HG02610 (cell line): ENCODE measurements around the gene SSX7.
"Not testable (repeated sequence)": the region's sequence is repeated elsewhere in the genome, so short reads cannot be mapped to it uniquely, and the experiment has no call there.

Experiments used
- ATAC-seq: cut with Tn5 transposase; IDR thresholded peaks from one replicate; pipeline ENCODE4 v1.9.1; 2021; ENCODE audit warnings: mild to moderate bottlenecking, moderate library complexity; ENCODE audit not compliant: unreplicated experiment

Gene SSX7

DNA sequence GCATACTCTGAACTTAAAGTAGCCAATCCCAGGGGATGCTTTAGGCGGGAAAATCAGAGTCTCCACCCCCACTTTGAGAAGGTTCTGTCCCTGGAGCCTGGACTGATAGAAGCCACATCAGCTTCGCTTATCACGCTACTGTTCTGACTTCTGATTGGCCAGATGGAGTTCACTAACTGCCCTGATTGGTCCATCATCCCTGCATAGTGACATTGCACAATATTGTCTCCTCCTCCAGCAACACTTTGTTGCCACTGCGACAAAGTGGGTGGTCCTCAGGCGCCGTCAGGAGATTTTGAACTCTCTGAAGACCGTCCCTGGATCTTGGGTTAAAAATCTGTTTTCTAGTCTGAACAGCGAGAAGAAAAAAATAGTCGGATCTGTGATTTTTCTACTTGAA, at the start of gene SSX7:
SSX7 (minus strand) TSS at position 101 of the 400 bp plus-strand sequence. CDS start 1,428 bp downstream, outside the sequence.
- not testable (repeated sequence) for ATAC-seq

GRCh38 chrX:52692034-52692433, 37.3 kb upstream of the SSX7 start:
- ATAC-seq, result not testable (repeated sequence)

DNA sequence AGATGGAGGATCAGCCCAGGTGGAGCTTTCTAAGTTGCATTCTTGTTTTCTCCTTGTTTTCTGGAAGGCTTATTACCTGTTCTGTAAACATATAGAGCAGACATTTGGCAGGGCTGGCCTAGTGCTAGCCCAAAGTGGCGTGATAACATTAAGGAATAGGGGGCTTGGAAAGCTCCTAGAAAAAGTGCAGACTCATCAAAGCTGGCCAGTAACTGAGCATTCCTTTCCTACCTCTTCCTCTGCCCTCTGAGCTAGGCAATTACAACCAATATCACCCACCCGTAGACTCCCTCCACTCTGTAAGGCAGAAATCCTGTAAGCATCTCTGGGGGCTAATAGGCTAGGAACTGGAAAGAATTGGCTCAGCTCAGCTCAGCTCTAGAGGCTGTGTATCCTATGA, 7.5 kb upstream of the SSX7 start:
- ATAC-seq, result not testable (repeated sequence)

- not testable (repeated sequence) for ATAC-seq
Measured at GRCh38 chrX:52655475-52655874, 775 bp upstream of the SSX7 start.

DNA sequence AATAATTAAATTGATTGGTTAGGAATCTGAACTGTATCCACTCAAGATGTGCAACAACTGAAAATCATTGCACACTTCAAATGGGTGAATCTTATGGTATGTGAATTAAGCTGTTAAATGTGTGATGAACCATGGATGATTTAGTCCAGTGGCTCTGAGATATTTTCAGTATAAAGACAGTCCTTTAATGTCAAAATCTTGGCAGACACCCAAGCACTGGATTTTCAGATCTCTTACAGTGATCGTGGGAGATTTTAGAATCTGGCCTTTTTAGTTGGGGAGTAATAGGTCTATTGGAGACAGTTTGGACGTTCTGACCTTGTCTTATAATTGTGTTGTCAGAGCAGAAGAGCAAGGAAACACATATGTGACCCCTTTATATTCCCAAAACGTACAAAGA, 4.0 kb downstream of the SSX7 start:
- not testable (repeated sequence) for ATAC-seq

DNA sequence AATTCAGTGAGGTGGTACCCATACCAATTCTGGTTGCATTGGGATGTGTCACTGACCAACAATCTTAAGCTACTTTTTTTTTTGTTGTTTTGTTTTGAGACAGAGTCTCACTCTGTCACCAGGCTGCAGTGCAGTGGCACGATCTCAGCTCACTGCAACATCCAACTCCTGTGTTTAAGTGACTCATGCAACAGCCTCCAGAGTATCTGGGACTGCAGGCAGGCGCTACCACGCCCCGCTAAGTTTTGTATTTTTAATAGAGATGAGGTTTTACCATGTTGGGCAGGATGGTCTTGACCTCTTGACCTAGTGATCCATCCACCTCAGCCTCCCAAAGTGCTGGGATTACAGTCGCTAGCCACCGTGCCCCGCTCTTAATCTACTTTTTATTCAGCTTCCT, 5.7 kb downstream of the SSX7 start:
- ATAC-seq, result not testable (repeated sequence)

DNA sequence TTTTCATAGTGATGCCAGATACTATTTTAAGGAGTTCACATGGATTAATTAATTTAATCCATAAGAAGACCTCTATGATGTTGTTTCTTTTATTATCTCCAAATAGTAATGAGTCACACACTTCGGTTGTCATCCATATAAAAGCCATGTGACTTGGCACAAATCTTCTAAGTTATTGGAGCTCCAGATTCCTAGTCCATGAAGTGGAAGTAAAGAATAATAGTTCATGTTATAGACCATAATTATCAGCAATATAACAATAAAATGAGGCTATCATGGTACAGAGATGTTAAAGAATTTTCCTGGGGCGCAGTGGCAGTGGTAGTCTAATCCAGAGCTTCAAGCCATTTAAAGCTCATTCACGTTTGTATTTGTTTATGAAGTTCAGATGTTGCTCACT, 26.2 kb downstream of the SSX7 start:
- not testable (repeated sequence) for ATAC-seq

DNA sequence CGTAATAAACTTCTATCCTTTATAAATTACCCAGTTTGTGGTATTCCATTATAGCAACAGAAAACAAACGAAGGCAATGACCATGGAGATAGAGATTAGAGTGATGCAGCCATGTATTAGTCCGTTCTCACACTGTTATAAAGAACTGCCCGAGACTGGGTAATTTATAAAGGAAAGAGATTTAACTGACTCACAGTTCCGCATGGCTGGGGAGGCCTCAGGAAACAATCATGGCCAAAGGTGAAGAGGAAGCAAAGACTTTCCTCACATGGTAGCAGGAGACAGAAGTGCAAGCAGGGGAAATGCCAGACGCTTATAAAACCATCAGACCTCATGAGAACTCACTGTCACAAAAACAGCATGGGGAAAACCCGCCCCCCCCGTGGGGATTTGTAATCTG, 34.0 kb downstream of the SSX7 start:
- ATAC-seq, result not testable (repeated sequence)

DNA sequence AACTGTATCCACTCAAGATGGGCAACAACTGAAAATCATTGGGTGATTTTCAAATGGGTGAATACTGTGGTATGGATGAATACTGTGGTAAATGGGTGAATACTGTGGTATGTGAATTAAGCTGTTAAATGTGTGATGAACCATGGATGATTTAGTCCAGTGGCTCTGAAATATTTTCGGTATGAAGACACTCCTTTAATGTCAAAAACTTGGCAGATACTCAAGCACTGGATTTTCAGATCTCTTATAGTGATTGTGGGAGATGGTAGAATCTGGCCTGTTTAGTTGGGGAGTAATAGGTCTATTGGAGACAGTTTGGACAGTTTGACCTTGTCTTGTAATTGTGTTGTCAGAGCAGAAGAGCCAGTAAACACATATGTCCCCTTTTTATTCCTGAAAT, 45.7 kb downstream of the SSX7 start:
- no peak for ATAC-seq

- ATAC-seq, result not testable (repeated sequence)
Measured at GRCh38 chrX:52603151-52603550, 51.5 kb downstream of the SSX7 start.

- no peak for ATAC-seq
Measured at GRCh38 chrX:52598886-52599285, 55.8 kb downstream of the SSX7 start.

- ATAC-seq, result no peak
Measured at GRCh38 chrX:52594658-52595057, 60.0 kb downstream of the SSX7 start.
